Gastrocnemius medialis (tissue), 4 donors: ENCODE data around the gene PLA2G1B. TPM values are rescaled to one million over a fixed set of nuclear protein-coding genes. Genes with fewer than 3 reads are reported as not detected.
A peak's percentile ranks its signal among the peaks of the same experiment; 100 is the strongest.

ENCODE experiments used
- ATAC-seq, 2 donors: fragments of 150-250 bp; one replicate each; pipeline ENCODE4 v1.9.1; 2016
- DNase-seq, 2 donors: peaks; one replicate each; pipeline ENCODE4 v3.0.0-alpha.2; 2019
- H3K27ac ChIP-seq, 4 donors: fragments of 200-600 bp; sonication (generic); 1 replicate in 1 of 4; 2 replicates in 3 of 4; pipeline ENCODE4 v1.5.1; 2016 to 2018; ENCODE audit warnings: mild to moderate bottlenecking in 2 of 4, moderate library complexity in 1 of 4
- H3K27me3 ChIP-seq, 3 donors: fragments of 200-600 bp; sonication (generic) in 2 of 3; 1 replicate in 1 of 3; 2 replicates in 2 of 3; pipeline versions ENCODE4 v1.5.1 to v1.6.0; 2016 to 2019; ENCODE audit warnings: mild to moderate bottlenecking in 1 of 3, moderate library complexity in 1 of 3
- H3K36me3 ChIP-seq, 2 donors: fragments of 200-600 bp; sonication (generic) in 1 of 2; one replicate each; pipeline ENCODE4 v1.5.1; 2017 to 2018
- H3K4me1 ChIP-seq, 2 donors: fragments of 200-600 bp; sonication (generic) in 1 of 2; one replicate each; pipeline ENCODE4 v1.5.1; 2016 to 2017; ENCODE audit warnings: mild to moderate bottlenecking in 2 of 2
- H3K4me3 ChIP-seq, 4 donors: fragments of 200-600 bp; sonication (generic) in 3 of 4; 1 replicate in 1 of 4; 2 replicates in 3 of 4; pipeline ENCODE4 v1.5.1; 2016 to 2019; ENCODE audit warnings: mild to moderate bottlenecking in 2 of 4
- H3K9me3 ChIP-seq, 3 donors: fragments of 200-600 bp; sonication (generic) in 2 of 3; 1 replicate in 1 of 3; 2 replicates in 2 of 3; pipeline ENCODE4 v1.5.1; 2016 to 2019
- POLR2A ChIP-seq, 2 donors: fragments of 450-650 bp; IDR thresholded peaks; one replicate each; pipeline ENCODE4 v1.6.1; 2017; ENCODE audit warnings: antibody characterized with exemption in 2 of 2, mild to moderate bottlenecking in 2 of 2, moderate library complexity in 2 of 2
- in situ Hi-C, 4 donors: fragments of 200-750 bp; cut with MboI; loops; one replicate each; pipeline versions ENCODE4 v1.15.0 to v1.8.0; 2017; ENCODE audit warnings: low sequenced_read_pairs in 4 of 4
- intact Hi-C: fragments of 100-400 bp; cut with DNase I; formaldehyde crosslinking; loops from one replicate; pipeline ENCODE4 v1.15.1; 2023; ENCODE audit warnings: low total_unique reads
- total RNA-seq, 4 donors: library from RNA; depleted of rRNA; stranded (reverse); fragments of >200 nt; gene quantifications; one replicate each; pipeline versions ENCODE4 v1.1.0 to v1.2.3, GENCODE V29; 2016
- TF ChIP-seq, protein P1 (sequence below), 5 experiments: fragments of 450-650 bp in 3 of 5; fragments of 200-600 bp in 2 of 5; sonication (generic) in 2 of 5; IDR thresholded peaks in 4 of 5; conservative IDR thresholded peaks in 1 of 5; 1 replicate in 4 of 5; 2 replicates in 1 of 5; pipeline ENCODE4 v1.5.1; 2016 to 2019; ENCODE audit warnings: antibody characterized with exemption in 5 of 5, mild to moderate bottlenecking in 3 of 5, moderate library complexity in 3 of 5

PLA2G1B gene
- total RNA-seq, 4 donors from 2014 or later: not detected

GRCh38 chr12:120361506-120362208, 34.1 kb upstream of the PLA2G1B start:
- no peaks in the 10 kb centered on the region for H3K36me3 ChIP-seq
- no peaks in the 10 kb centered on the region for H3K9me3 ChIP-seq
- peaks cover 10 to 17% (median 14%) of the 10 kb centered on the region in 3 donors for H3K27me3 ChIP-seq
- H3K27ac ChIP-seq: no peak overlapping the region
- no peak for DNase-seq
- H3K4me1 ChIP-seq: peaks cover 0 to 7% of the 10 kb centered on the region in 2 donors
- TF ChIP-seq, protein P1, sequence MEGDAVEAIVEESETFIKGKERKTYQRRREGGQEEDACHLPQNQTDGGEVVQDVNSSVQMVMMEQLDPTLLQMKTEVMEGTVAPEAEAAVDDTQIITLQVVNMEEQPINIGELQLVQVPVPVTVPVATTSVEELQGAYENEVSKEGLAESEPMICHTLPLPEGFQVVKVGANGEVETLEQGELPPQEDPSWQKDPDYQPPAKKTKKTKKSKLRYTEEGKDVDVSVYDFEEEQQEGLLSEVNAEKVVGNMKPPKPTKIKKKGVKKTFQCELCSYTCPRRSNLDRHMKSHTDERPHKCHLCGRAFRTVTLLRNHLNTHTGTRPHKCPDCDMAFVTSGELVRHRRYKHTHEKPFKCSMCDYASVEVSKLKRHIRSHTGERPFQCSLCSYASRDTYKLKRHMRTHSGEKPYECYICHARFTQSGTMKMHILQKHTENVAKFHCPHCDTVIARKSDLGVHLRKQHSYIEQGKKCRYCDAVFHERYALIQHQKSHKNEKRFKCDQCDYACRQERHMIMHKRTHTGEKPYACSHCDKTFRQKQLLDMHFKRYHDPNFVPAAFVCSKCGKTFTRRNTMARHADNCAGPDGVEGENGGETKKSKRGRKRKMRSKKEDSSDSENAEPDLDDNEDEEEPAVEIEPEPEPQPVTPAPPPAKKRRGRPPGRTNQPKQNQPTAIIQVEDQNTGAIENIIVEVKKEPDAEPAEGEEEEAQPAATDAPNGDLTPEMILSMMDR (IDR thresholded peaks at IDR 0.05 in 4 of 5, conservative IDR thresholded peaks at IDR 0.05 in 1 of 5): no peak
- TF ChIP-seq POLR2A (IDR thresholded peaks at IDR 0.05): no peak
- ATAC-seq: peak in 1 of 2 donors; percentile 36
- peak overlapping the region; percentile 32 to 52 (median 42) for H3K4me3 ChIP-seq
- in situ Hi-C loops: no loop called here
- intact Hi-C loops: no loop called here

GRCh38 chr12:120359128-120359527, 31.5 kb upstream of the PLA2G1B start:
- Histone ChIP-seq H3K27ac (no peak overlapping the region), H3K4me3 (no peak overlapping the region), H3K4me1 (peaks cover 0 to 7% of the 10 kb centered on the region in 2 donors), H3K27me3 (peaks cover 10 to 17% (median 14%) of the 10 kb centered on the region in 3 donors), H3K9me3 (no peaks in the 10 kb centered on the region), H3K36me3 (no peaks in the 10 kb centered on the region)
- in situ Hi-C loops (loop anchor here in 2 of 4 donors (10.0 kb wide), 1 partner anchor 66 kb away; no protein-coding TSS in a partner anchor), intact Hi-C loops (loop anchor here (5.0 kb wide), 1 partner anchor 288 kb away; no protein-coding TSS in a partner anchor)
- ATAC-seq: no peak
- no peak for DNase-seq
- TF ChIP-seq POLR2A (IDR thresholded peaks at IDR 0.05): no peak
- TF ChIP-seq, protein P1 (IDR thresholded peaks at IDR 0.05 in 4 of 5, conservative IDR thresholded peaks at IDR 0.05 in 1 of 5): no peak

- no peaks in the 10 kb centered on the region for H3K36me3 ChIP-seq
- H3K9me3 ChIP-seq: no peaks in the 10 kb centered on the region
- no peak for DNase-seq
- H3K27me3 ChIP-seq: peaks cover 10 to 17% (median 14%) of the 10 kb centered on the region in 3 donors
- TF ChIP-seq, protein P1 (IDR thresholded peaks at IDR 0.05 in 4 of 5, conservative IDR thresholded peaks at IDR 0.05 in 1 of 5): no peak
- TF ChIP-seq POLR2A (IDR thresholded peaks at IDR 0.05): no peak
- ATAC-seq: no peak
- in situ Hi-C loops (loop anchor here in 2 of 4 donors (10.0 kb wide), 1 partner anchor 66 kb away; no protein-coding TSS in a partner anchor), intact Hi-C loops (loop anchor here (5.0 kb wide), 1 partner anchor 289 kb away; no protein-coding TSS in a partner anchor)
- no peak overlapping the region for H3K27ac ChIP-seq
- H3K4me3 ChIP-seq: no peak overlapping the region
- H3K4me1 ChIP-seq: peaks cover 0 to 7% of the 10 kb centered on the region in 2 donors
These were observed 31.0 kb upstream of the PLA2G1B start for GRCh38 chr12:120358412-120359100.

- no peaks in the 10 kb centered on the region for H3K36me3 ChIP-seq
- in situ Hi-C loops: loop anchor here in 2 of 4 donors (10.0 kb wide), 1 partner anchor 68 kb away; no protein-coding TSS in a partner anchor
These were observed 29.5 kb upstream of the PLA2G1B start for GRCh38 chr12:120357104-120357503.

More at GRCh38 chr12:120357104-120357503, 29.5 kb upstream of the PLA2G1B start:
- peaks cover 5 to 11% (median 10%) of the 10 kb centered on the region in 3 donors for H3K27me3 ChIP-seq
- no peak overlapping the region for H3K4me3 ChIP-seq
- DNase-seq (no peak), ATAC-seq (no peak)
- TF ChIP-seq, protein P1 (IDR thresholded peaks at IDR 0.05 in 4 of 5, conservative IDR thresholded peaks at IDR 0.05 in 1 of 5): no peak
- no peak for TF ChIP-seq POLR2A (IDR thresholded peaks at IDR 0.05)
- H3K9me3 ChIP-seq: no peaks in the 10 kb centered on the region
- H3K4me1 ChIP-seq: peaks cover 0 to 7% of the 10 kb centered on the region in 2 donors
- no peak overlapping the region for H3K27ac ChIP-seq
- intact Hi-C loops: loop anchor here (5.0 kb wide), 1 partner anchor 290 kb away; no protein-coding TSS in a partner anchor
